C4-2B (cell line): ENCODE data around the gene PPP6R3.

ENCODE experiments used
- ZFX ChIP-seq: fragments of 450-650 bp; IDR thresholded peaks from 2 replicates; pipeline ENCODE4 v1.6.1; 2017
- TF ChIP-seq, protein P1 (sequence below): fragments of 450-650 bp; conservative IDR thresholded peaks from 2 replicates; pipeline ENCODE4 v1.5.1; 2017; ENCODE audit warnings: mild to moderate bottlenecking

DNA sequence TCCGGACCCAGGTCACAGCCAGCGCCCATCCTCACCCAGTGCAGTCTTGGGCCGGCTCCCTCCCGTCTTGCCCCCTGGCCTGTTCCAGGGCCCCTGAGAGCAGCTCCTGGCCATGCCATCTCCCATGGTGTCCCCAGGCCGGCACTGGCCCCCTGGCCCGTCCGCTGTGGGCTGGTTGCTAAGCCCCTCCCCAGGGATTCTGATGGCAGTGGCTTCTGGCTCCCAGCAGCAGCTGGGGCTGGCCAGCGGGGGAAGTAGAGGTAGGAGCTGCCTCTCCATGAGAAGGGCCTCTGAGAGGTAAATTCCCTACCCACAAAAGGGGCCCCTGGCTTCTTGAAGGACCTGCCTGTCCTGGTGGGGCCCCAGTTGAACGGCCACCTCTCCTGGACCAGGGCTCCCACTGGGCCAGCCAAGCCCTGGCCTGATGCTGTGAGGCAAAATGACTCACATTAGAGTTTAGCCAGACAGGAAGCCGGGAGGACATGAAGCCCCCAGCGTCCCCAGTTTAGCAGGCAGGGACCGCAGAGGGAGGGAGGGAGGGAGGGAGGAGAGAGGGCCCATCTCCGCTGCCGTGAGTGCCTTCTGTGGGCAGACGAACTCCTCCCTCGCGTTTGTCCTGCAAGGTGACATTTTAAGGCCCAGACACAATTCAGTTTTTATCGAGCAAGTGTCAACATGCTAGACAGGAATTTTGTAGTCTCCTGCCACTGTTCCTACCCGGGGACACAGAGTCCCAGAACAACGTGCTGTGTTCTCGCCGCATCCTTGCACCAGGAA is 190.8 kb downstream of the PPP6R3 start:
- TF ChIP-seq ZFX: no peak
- TF ChIP-seq, protein P1, sequence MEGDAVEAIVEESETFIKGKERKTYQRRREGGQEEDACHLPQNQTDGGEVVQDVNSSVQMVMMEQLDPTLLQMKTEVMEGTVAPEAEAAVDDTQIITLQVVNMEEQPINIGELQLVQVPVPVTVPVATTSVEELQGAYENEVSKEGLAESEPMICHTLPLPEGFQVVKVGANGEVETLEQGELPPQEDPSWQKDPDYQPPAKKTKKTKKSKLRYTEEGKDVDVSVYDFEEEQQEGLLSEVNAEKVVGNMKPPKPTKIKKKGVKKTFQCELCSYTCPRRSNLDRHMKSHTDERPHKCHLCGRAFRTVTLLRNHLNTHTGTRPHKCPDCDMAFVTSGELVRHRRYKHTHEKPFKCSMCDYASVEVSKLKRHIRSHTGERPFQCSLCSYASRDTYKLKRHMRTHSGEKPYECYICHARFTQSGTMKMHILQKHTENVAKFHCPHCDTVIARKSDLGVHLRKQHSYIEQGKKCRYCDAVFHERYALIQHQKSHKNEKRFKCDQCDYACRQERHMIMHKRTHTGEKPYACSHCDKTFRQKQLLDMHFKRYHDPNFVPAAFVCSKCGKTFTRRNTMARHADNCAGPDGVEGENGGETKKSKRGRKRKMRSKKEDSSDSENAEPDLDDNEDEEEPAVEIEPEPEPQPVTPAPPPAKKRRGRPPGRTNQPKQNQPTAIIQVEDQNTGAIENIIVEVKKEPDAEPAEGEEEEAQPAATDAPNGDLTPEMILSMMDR: no peak
